GM19023 (cell line): ENCODE measurements around the gene NUMBL.

Experiments used
- ATAC-seq: cut with Tn5 transposase; IDR thresholded peaks from one replicate; pipeline ENCODE4 v1.9.1; 2021; ENCODE audit warnings: mild to moderate bottlenecking, moderate library complexity; ENCODE audit not compliant: unreplicated experiment

Gene NUMBL

DNA sequence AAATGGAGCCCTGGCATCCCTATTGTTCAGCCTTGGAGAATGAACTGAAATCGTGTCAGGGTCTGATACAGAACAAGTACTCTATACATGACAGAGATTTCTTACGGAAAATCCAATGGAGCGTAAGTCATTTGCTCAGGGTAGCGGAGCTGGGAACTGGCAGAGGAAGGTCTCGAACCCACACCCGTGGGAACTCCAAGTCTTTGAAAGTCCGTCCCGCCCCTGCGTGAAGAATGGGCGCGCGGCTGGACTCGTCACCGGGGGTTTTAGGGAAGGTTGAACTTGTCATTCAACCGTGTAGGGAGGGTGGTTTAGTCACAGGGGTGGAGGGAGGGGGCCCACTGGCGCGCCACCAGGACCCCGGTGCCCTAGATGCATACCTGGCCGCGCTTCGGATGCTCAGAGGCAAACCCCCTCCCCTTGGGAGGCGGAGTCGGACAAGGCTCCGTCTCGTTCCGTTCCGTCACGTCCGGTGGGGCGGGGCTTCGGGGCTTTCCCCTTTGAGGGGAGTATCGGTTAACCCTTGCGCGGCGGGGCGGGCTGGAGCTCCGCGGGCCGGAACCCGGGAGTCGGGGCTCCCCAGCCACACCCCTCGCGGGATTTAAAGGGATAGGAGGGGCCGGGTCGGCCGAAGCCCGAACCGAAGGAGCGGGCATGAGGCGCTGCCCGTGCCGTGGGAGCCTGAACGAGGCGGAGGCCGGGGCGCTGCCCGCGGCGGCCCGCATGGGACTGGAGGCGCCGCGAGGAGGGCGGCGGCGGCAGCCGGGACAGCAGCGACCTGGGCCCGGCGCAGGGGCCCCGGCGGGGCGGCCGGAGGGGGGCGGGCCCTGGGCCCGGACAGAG is 26.3 kb upstream of the NUMBL start, which contains the start of the genes COQ8B and ITPKC:
COQ8B (minus strand) TSS at position 405 of the 843 bp plus-strand sequence. CDS start 2,254 bp downstream, outside the sequence.
ITPKC (plus strand) TSS at position 631 of the 843 bp plus-strand sequence; CDS start at position 655, 24 bp downstream.
- peak; percentile 75 for ATAC-seq

DNA sequence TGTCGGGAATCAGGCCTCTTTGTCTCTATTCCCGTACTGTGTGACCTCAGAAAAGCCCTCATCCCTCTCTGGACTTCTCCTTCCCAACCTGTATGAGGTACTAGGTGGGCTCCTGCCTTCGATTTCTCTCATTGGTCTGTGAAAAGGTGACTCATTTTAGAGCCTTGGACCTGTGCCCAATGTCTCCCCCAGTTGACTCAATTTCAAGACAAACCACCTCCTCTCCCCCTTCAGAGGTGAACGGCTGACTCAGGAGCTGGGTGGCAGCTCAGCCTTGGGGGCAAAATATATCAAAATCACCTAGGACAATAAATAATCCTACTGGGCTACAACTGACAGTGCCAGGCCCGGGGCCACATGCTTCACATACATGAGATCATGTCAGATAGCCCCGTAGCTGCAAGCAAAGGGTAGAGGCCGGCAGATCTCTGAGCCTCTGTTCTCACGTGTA is 25.6 kb upstream of the NUMBL start:
- ATAC-seq: no peak

DNA sequence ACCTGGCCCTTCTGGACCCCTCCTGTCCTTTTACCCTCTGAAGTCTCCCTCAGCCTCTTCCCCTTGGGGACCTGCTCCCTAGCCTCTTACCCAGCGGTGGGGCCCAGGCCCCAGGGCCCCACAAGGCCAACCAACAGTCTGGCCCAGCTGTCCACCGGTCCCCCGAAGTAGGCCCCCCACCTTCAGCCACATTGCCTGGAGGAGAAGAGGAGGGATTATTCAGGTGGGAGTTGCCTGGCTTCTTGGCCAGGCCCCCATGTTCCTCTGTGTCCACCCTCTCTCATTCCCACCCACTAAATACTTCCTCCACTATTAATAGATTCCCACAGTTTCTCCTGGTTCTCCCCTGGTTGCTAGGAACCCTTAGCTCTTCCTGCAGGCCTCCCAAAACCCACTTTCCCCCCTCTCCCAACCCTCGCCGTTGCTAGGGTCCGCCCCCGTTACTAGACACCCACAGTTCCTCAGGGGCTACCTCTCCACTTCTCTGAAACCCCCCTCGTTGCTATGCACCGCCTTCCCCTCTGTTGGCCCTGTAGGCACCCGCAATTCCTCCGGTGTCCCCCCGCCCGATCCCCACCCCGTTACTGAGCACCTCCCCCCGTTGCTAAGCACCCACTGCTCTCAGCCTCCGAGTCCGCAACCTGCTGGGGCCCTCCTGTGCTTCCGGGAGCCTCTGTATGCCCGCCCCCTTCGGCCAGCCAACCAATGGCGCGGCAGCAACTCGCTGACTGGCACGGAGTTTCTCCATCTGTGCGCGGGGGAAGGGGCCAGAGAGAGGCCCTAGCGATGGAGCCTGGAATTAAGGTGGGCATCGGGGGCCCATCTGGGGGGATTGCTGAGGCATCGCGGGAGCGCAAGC is 24.2 kb upstream of the NUMBL start:
- ATAC-seq: peak; percentile 62

DNA sequence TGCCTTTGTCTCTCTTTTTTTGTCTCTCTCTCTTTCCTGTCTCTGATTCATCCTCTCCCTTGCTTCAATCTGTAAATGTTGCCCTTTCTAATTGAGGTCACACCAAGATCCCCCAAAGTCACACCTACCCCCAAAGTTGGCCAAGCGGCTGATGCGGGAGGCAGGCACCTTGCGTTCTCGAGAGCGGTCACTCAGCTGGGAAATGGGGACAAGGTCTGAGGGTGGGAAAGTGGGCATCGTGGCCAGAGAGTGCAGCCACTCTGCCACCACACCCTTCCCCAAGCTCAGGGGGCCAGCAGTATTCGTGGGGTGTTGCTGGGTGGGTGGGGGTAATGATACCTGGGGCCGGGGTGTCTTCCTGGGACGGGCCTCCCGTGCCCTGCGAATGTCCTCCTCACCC is 23.5 kb upstream of the NUMBL start:
- ATAC-seq: no peak

DNA sequence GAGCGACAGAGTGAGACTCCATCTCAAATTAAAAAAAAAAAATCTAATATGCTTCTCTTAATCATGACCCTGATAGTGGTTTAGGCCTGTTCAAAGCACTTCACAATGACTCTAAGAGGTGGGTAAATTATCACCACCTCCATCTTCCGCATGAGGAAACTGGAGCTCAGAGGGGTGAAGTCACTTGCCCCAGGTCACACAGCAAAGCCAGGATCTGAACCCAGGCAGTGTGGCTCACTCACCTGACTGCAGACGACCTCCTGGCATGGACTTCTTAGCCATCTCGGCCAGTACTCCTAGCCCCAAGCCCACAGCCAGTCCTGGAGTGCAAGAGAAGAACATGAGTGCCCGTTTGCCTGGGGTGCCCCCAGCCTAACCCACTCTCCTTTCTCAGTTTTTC is 19.4 kb upstream of the NUMBL start:
- ATAC-seq: no peak

DNA sequence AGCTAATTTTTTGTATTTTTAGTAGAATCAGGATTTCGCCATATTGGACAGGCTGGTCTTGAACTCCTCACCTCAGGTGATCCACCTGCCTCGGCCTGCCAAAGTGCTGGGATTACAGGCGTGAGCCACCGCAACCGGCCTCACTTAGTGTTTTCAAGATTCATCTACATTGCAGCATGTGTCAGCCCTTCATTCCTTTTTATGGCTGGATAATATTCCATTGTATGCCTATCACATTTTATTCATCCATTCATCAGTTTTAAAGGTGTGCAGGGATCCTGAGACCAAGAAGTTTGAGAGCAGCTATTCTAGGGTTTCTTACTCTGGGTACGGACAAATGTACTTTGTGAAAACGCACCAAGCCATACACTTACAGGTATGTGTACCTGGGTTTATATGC is 17.2 kb upstream of the NUMBL start:
- ATAC-seq: no peak

DNA sequence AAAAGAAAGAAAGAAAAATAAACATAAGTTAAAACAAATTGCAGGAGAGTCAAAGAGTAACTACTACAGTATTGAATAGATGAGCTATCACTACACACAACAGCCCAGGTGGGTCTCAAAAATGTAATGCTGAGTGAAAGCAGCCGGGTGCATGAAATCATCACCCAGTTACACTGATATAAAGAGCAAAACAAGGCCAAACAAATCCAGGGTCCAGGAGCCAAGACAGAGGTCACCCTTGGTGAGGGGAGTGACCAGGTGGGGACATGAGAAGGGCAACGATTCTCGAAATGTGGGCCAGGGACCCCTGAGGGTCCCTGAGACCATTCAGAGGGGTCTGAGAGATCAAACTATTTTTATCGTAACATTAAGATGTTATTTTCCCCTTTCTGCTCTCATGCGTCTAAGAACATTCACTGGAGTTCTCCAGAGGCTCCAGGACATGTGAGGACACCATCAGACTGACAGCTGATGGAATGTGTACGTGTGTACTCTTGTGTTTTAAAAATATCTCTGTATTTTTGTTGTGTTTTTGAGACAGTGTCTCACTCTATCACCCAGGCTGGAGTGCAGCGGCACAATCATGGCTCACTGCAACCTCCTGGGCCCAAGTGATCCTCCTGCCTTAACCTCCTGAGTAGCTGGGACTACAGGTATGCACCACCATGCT is 15.6 kb upstream of the NUMBL start:
- ATAC-seq: no peak

DNA sequence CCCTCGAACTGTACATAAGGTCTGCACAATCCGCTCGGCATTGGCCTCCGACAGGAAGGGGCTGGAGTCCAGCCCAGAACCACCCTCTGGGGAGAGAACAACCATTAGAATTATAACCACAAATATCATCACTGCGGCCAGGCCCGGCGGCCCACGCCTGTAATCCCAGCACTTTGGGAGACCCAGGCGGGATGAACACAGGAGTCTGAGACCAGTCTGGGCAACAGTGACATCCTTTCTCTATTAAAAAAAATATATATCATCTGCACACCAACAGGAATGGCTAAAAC is 14.9 kb upstream of the NUMBL start:
- no peak for ATAC-seq

DNA sequence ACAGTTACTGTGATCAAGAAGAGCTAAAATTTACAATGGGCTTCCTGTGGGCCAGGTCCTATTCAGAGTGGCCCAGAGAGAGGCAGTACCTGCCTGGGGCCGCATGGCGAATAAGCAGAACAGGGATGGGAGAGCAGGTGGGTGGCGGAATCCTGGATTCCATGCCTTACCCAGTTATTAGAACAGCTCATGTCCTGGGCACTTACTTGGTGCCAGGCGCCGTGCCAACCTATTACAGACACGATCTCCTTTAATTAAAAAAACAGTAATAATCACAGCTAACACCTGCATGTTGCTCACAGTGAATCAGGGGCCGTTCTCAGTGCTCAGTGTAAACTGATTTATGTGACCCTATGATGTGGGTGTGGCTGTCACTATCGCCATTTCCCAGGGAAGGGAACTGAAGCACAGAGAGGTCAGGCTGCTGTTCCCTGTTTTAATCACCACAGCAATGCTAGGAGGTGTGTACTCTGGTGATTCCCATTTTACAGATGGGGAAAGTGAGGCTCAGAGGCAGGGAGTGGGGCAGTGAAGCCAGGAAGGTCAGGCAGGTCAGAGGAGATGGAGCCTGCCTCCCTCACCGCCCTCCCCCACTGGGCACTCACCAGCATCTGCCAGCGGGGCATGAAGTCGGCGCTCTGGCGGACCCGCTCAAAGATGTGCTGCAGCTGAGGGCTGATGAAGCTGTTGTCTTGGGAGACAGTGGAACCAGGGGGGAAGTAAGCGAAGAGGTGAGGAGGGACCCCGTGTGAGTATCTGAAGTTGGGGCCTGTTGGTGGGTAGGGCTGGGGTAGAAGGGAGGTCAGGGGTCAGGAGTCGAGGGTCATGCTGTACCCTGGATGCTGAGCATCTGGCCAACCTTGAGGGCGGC is 14.3 kb upstream of the NUMBL start:
- ATAC-seq: no peak

DNA sequence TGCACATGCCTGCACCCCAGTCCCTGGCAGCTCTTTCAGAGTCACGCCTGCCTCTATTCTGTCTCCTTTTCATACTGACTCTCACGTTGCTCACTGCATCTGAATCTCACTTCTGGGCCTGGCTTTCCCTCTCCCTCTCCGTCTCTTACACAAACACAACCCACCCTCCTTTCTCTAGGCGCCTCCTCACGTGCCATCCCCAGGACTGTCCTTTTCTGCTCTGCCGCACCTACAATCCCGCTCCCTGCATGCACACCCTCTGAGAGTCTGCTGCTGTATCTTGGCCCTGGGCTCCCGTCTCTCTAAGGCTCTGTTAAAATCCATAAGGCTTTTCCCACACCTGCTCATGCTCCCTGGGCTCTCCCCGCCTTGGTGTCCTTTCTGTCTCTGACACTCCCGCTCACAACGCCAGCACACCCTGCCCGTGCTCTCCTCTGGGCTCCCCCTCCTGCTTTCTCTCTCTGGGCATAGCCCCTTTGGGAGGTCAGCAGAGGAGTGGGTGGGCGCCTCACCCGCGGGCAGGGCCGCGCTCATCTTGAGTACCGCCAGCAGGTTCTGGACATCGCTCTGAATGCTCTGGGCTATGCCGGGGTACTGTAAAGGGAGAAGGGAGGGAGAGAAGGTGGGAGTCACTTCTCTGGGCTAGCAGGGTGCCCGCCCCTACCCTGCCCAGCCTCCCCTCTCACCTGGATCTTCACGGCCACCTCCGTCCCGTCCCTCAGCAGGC is 12.7 kb upstream of the NUMBL start:
- no peak for ATAC-seq

DNA sequence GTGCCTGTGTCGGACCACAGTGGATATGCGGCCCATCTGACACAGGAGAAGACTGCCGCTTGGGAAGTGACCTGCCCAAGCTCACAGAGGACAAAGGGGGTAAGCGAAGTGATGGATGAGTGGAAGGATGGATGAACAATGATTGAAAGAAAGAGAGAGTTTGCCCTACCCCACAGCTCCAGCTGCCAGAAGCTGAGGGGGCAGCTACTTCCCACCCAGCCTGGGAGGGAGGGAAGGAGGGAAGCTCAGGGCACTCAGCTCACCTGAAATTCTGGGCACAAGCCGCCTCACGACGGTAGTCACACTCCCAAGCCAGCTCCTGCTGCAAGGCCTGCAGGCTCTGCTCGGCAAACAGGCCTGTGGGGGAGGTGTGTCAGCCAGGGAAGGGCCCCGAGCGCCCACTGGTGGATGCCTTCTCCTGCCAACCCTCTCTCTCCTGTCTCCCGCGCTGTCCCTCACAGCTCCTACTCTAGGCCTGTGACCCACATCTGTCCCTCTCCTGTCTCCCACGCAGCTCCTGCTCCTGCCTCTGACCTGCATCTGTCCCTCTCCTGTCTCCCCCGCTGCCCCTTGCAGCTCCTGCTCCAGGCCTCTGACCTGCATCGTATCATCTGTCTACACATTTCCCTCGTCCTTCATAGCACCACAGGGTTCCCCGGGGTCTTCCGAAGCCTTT is 12.0 kb upstream of the NUMBL start:
- ATAC-seq: no peak

DNA sequence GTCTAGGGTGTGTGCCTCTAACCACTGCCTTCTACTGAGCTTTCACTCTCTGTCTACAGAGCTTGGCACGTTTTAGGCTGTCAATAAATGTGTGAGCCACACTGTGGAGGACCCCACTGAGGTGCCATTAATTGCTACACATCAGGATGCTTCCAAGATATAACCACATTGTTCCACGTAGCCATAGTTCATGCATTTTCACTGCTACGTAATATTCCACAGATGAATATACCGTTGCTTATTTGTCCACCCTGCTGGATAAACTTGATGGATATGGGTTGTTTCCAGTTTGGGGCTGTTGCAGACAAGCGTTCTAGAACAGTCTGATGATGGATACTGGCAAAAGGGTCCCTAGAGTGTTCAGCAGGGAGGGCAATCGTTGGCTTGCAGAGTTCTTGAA is 11.3 kb upstream of the NUMBL start:
- ATAC-seq: no peak

DNA sequence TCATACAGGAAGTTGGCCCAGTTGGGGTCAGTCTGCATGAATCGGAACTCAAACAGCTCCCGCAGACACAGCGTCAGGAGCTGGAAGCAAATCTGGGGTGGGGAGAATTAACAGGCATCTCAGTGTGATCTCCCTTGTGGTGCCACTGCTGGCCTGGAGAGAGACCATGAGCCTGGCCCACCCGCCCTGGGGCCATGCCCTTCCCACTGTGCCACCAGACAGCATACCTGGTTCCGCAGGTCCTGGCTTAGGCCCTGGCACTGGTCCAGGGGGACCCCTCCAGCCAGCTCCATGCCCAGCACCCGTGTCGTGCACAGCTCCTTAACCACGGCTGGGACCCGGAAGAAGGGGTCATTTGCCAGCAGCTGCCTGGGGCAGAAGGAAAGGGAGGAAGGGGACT is 9.6 kb upstream of the NUMBL start:
- ATAC-seq: no peak

DNA sequence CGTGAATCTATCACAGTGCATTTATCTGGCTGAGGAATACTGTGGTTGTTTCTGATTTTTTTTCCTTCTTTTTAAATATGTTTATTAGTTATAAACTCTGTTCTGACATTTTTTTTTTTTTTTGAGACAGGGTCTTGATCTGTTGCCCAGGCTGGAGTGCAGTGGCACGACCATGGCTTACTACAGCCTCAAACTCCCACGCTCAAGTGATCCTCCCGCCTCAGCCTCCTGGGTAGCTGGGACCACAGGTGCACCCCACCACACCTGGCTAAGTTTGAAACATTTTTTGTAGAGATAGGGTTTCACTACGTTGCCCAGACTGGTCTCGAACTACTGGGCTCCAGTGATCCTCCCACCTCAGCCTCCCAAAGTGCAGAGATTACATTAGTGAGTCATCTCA is 6.6 kb upstream of the NUMBL start:
- ATAC-seq: no peak

DNA sequence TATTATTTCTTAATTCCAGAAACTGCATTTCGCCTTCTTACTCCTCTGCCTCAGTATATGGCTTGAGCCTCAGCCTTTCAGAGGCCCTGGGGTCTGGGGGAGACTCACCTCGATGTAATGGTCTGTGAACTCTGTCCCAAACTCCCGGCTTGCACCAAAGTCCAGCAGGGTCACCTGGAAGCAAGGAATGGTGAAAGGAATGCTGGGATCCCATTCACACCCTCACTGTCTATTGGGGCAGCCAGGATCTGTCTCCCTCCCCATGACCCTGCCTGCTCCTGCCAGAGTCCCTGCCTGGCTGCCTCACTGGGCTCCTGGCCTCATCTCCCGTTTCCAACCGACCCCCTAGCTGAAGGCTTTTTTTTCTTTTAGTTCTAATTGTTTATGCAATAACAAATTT is 5.4 kb upstream of the NUMBL start:
- no peak for ATAC-seq

DNA sequence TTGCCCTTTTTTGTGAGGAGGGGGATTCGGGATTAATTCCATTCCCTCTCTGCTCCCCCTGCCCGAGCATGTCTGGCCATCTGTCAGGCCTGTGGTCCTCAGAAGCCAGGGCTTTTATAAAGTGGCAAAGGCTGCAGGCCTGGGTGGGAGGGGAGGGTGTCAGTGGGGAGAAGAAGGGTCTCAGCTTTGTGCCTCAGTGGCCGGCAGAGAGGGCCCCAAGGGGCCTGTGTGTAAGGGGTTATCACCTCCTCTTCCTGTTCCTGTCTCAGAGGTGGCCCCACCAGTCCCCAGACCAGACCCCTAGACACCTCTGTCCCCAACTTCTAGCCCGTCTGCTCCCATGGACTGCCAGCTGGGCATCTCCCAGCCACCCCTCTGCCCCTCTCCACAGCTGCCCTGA is 3.4 kb upstream of the NUMBL start:
- no peak for ATAC-seq

DNA sequence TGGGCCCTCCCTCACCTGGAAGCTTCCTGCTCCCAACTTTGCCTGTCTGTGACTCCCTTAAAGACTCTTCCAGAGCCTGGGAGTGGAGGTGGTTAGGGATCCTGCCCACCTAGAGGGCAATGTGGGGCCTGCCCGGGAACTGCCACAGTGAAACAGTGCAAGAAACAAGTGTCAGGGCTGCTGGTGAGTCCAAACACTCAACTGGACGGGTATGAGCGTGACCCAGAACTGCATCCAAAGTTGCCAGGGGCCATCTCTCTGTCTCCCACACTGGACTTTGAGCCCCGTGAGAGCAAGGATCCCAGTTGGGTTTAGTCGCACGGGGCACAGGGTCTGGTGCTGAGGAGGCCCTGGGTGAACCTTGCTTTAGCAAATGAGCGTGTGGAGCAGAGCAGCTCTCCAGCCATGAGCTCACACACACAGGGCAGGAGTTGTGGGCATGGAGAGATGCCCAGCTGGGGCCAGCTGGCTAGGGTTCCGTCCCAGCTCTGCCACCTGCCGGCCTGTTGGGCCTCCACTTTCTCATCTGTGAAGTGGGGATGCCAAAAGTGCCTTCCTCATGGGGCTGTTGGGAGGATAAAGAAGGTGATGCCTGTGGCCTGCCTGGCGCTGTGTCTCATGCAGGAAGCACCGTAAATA is 2.8 kb upstream of the NUMBL start:
- ATAC-seq: no peak

DNA sequence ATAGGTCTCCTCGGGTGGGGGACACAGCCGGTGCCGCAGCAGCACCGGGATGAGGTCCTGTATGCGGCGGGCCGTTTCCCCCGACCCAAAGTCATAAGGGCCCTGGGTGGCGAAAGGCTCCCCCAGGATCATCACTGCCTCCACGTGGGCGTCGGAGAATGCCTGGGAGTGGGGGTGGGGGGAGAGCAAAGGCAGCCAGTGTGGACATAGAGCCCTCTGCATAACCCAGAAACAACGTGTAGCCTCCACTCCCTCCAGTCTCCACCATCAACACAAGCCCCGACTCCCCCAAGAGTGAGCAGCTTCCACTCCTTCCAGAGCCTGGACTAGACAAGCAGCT is 1.7 kb upstream of the NUMBL start:
- ATAC-seq: no peak
